Activated T-cell treated with anti-CD3 and anti-CD28 coated beads for 1 hour (primary cell): ENCODE measurements around the gene TPM1.

ENCODE experiments used
- DNase-seq: peaks from one replicate; pipeline ENCODE4 v3.0.0-alpha.2; 2020; ENCODE audit warnings: low read depth

TPM1 gene

GRCh38 chr15:63041402-63041973 is 1.1 kb upstream of the TPM1 start:
- no peak for DNase-seq

- no peak for DNase-seq
These were observed 359 bp downstream of the TPM1 start for GRCh38 chr15:63042877-63043334.

GRCh38 chr15:63043335-63044076 is 959 bp downstream of the TPM1 start:
- no peak for DNase-seq

GRCh38 chr15:63044077-63044644 is 1.6 kb downstream of the TPM1 start:
- DNase-seq = no peak

GRCh38 chr15:63044645-63045464 is 2.3 kb downstream of the TPM1 start:
- DNase-seq = no peak

- DNase-seq = no peak
These were observed 2.9 kb downstream of the TPM1 start for GRCh38 chr15:63045465-63045840.

- no peak for DNase-seq
These were observed 3.3 kb downstream of the TPM1 start for GRCh38 chr15:63045879-63046278.

GRCh38 chr15:63046917-63047760 is 4.6 kb downstream of the TPM1 start:
- DNase-seq = no peak

GRCh38 chr15:63047792-63048114 is 5.2 kb downstream of the TPM1 start:
- no peak for DNase-seq

- DNase-seq = peak; percentile 77
These were observed 5.7 kb downstream of the TPM1 start for GRCh38 chr15:63048115-63048775.

- peak; percentile 9 for DNase-seq
These were observed 6.5 kb downstream of the TPM1 start for GRCh38 chr15:63048776-63049665.

GRCh38 chr15:63049783-63050371 is 7.3 kb downstream of the TPM1 start:
- DNase-seq = no peak

- DNase-seq = no peak
These were observed 8.2 kb downstream of the TPM1 start for GRCh38 chr15:63050731-63051155.

GRCh38 chr15:63051156-63052066 is 8.9 kb downstream of the TPM1 start:
- no peak for DNase-seq

GRCh38 chr15:63052077-63052841 is 9.7 kb downstream of the TPM1 start:
- DNase-seq = no peak

- no peak for DNase-seq
These were observed 10.6 kb downstream of the TPM1 start for GRCh38 chr15:63052961-63053698.

GRCh38 chr15:63054281-63054683 is 11.7 kb downstream of the TPM1 start:
- DNase-seq = no peak
